Measurements from ENCODE around the gene MDM1.

GRCh38 chr12:68348419-68348818 is 16.3 kb upstream of the MDM1 start:
- TF ChIP-seq CTCF (conservative IDR thresholded peaks at IDR 0.05) (no peak), EZH2 (IDR thresholded peaks at IDR 0.05; ENCODE audit: low read depth) (no peak)
